Suprapubic skin (tissue), 3 donors: Measurements from ENCODE around the gene PRCD.

Experiments
- CTCF ChIP-seq, 2 donors: fragments of 200-600 bp in 1 of 2; fragments of 450-650 bp in 1 of 2; sonication (generic) in 1 of 2; IDR thresholded peaks; one replicate each; pipeline ENCODE4 v1.5.1; 2016 to 2019; ENCODE audit warnings: antibody characterized with exemption in 2 of 2, mild to moderate bottlenecking in 1 of 2, moderate library complexity in 1 of 2
- EP300 ChIP-seq: sonication (generic); formaldehyde crosslinking; IDR thresholded peaks from one replicate; pipeline ENCODE4 v1.6.1; 2017; ENCODE audit warnings: antibody characterized with exemption
- POLR2A ChIP-seq, 2 donors: fragments of 450-650 bp; IDR thresholded peaks; one replicate each; pipeline ENCODE4 v1.6.1; 2017; ENCODE audit warnings: antibody characterized with exemption in 2 of 2, mild to moderate bottlenecking in 2 of 2, moderate library complexity in 2 of 2

GRCh38 chr17:76535788-76536510, 3.9 kb upstream of the PRCD start:
- TF ChIP-seq EP300 (no peak), CTCF (IDR thresholded peaks at IDR 0.05) (no peak), POLR2A (IDR thresholded peaks at IDR 0.05) (no peak)
